ENCODE data around the gene RIPPLY1.
A peak's percentile ranks its signal among the peaks of the same experiment; 100 is the strongest.
"Not testable (repeated sequence)": the region's sequence is repeated elsewhere in the genome, so short reads cannot be mapped to it uniquely, and the experiment has no call there.

Gene RIPPLY1

DNA sequence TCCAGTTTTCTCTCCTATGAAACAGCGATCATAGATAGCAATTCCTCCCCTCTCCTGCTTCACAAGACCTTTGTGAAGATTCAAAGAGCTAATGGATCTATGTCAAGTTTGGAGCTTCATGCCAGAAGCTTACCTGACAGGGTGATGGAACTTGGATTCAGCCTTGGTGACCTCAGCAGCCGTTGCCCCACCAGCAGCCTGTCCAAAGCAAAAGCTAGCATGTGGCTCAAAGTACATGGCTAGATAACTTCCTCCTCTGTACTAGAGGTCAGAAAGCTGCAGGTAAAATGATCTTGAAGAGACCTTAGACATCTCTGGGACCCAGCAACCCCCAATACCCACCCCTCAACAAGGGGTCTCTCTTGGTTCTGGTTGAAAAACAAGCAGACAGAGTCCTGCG is 1.8 kb downstream of the RIPPLY1 start:
- Histone ChIP-seq H3K36me3 (replicated peaks) (no peaks in the 10 kb centered on the region), H3K9me3 (no peaks in the 10 kb centered on the region), H3K27me3 (ENCODE audit: low read depth) (no peaks in the 10 kb centered on the region), H3K4me1 (no peaks in the 10 kb centered on the region), H3K4me3 (no peak overlapping the region)
- no peak for DNase-seq (ENCODE audit: low spot score in 2 of 2)
- in situ Hi-C loops (cut with MboI; ENCODE audit: low sequenced_read_pairs) = no loop called here

GRCh38 chrX:106899841-106900240 is 3.3 kb downstream of the RIPPLY1 start:
- in situ Hi-C loops (cut with MboI; ENCODE audit: low sequenced_read_pairs) = no loop called here
- no peaks in the 10 kb centered on the region for H3K36me3 ChIP-seq (replicated peaks)
- no peak overlapping the region for H3K4me3 ChIP-seq
- no peaks in the 10 kb centered on the region for H3K9me3 ChIP-seq
- DNase-seq (ENCODE audit: low spot score in 2 of 2) = no peak
- no peaks in the 10 kb centered on the region for H3K27me3 ChIP-seq (ENCODE audit: low read depth)
- no peaks in the 10 kb centered on the region for H3K4me1 ChIP-seq

- no peak for DNase-seq (ENCODE audit: low spot score in 2 of 2)
- Histone ChIP-seq H3K4me1 (peaks cover 2% of the 10 kb centered on the region; the same call in 1 of the 2 replicates), H3K27me3 (ENCODE audit: low read depth) (no peaks in the 10 kb centered on the region), H3K36me3 (replicated peaks) (no peaks in the 10 kb centered on the region), H3K9me3 (no peaks in the 10 kb centered on the region), H3K4me3 (no peak overlapping the region)
- in situ Hi-C loops (cut with MboI; ENCODE audit: low sequenced_read_pairs) = no loop called here
These were observed 3.9 kb downstream of the RIPPLY1 start for GRCh38 chrX:106899276-106899675.

GRCh38 chrX:106898462-106898861 is 4.7 kb downstream of the RIPPLY1 start:
- no peaks in the 10 kb centered on the region for H3K9me3 ChIP-seq
- in situ Hi-C loops (cut with MboI; ENCODE audit: low sequenced_read_pairs) = no loop called here
- peak; percentile 33 for DNase-seq (ENCODE audit: low spot score in 2 of 2)
- H3K27me3 ChIP-seq (ENCODE audit: low read depth) = no peaks in the 10 kb centered on the region
- peaks cover 2% of the 10 kb centered on the region; the same call in 1 of the 2 replicates for H3K4me1 ChIP-seq
- H3K36me3 ChIP-seq (replicated peaks) = no peaks in the 10 kb centered on the region
- H3K4me3 ChIP-seq = no peak overlapping the region

DNA sequence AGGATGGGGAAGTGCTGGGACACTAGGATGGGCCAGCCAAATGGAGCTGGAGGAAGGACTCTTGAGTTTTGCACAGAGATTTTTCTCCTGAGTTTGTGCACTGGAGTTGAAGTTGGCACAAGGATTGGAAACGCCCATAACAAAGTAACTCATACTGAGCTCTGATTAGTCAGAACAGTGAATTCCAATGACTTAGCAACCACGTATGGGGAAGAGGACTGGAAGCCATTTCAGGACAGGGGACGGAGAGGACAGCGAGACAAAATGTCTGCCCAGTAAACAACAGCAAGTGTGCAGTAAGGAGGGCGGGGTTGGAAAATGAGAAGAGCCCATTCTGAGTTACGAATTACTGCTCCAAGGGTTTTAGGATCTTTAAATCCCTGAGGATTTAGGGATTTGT is 5.9 kb downstream of the RIPPLY1 start:
- Histone ChIP-seq H3K4me3 (no peak overlapping the region), H3K36me3 (replicated peaks) (no peaks in the 10 kb centered on the region), H3K27me3 (ENCODE audit: low read depth) (no peaks in the 10 kb centered on the region), H3K4me1 (peaks cover 2% of the 10 kb centered on the region; the same call in 1 of the 2 replicates), H3K9me3 (no peaks in the 10 kb centered on the region)
- no peak for DNase-seq (ENCODE audit: low spot score in 2 of 2)
- in situ Hi-C loops (cut with MboI; ENCODE audit: low sequenced_read_pairs) = no loop called here

GRCh38 chrX:106894978-106895452 is 8.1 kb downstream of the RIPPLY1 start:
- Histone ChIP-seq H3K4me1 (peaks cover 2% of the 10 kb centered on the region; the same call in 1 of the 2 replicates), H3K27me3 (ENCODE audit: low read depth) (0 out of 2 replicates have a peak, but pooled peaks cover 3% of the 10 kb centered on the region), H3K4me3 (no peak overlapping the region), H3K36me3 (replicated peaks) (no peaks in the 10 kb centered on the region), H3K9me3 (no peaks in the 10 kb centered on the region)
- DNase-seq (ENCODE audit: low spot score in 2 of 2) = no peak
- in situ Hi-C loops (cut with MboI; ENCODE audit: low sequenced_read_pairs) = no loop called here

GRCh38 chrX:106894392-106894909 is 8.7 kb downstream of the RIPPLY1 start:
- 0 out of 2 replicates have a peak, but pooled peaks cover 3% of the 10 kb centered on the region for H3K27me3 ChIP-seq (ENCODE audit: low read depth)

GRCh38 chrX:106891762-106892460 is 11.2 kb downstream of the RIPPLY1 start:
- in situ Hi-C loops (cut with MboI; ENCODE audit: low sequenced_read_pairs) = no loop called here
- H3K27me3 ChIP-seq (ENCODE audit: low read depth) = peaks cover 6% of the 10 kb centered on the region; the same call in 1 of the 2 replicates
- peaks cover 2% of the 10 kb centered on the region; the same call in 1 of the 2 replicates for H3K4me1 ChIP-seq
- no peaks in the 10 kb centered on the region for H3K36me3 ChIP-seq (replicated peaks)
- no peak for DNase-seq (ENCODE audit: low spot score in 2 of 2)
- no peaks in the 10 kb centered on the region for H3K9me3 ChIP-seq
- H3K4me3 ChIP-seq = no peak overlapping the region

More at GRCh38 chrX:106894392-106894909, 8.7 kb downstream of the RIPPLY1 start:
- Histone ChIP-seq H3K4me3 (no peak overlapping the region), H3K4me1 (peaks cover 2% of the 10 kb centered on the region; the same call in 1 of the 2 replicates), H3K36me3 (replicated peaks) (no peaks in the 10 kb centered on the region), H3K9me3 (no peaks in the 10 kb centered on the region)
- DNase-seq (ENCODE audit: low spot score in 2 of 2) = peak; percentile 69 to 85
- in situ Hi-C loops (cut with MboI; ENCODE audit: low sequenced_read_pairs) = no loop called here

DNA sequence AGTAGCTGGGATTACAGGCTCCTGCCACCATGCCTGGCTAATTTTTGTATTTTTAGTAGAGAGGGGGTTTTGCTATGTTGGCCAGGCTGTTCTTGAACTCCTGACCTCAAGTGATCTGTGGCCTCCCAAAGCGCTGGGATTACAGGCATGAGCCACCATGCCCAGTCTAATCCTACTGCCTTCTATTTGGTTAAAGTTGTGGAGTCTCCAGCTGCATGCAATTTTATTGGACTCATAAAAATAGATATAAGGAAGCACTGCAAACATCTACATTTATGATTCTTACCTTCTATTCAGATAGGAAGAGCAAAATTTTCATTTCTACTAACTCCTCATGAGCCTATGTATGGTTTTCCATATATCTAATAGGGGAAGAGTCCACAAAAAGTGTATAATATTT is 13.7 kb downstream of the RIPPLY1 start:
- no peak overlapping the region for H3K4me3 ChIP-seq
- peaks cover 6% of the 10 kb centered on the region; the same call in 1 of the 2 replicates for H3K27me3 ChIP-seq (ENCODE audit: low read depth)
- no peak for DNase-seq (ENCODE audit: low spot score in 2 of 2)
- no peaks in the 10 kb centered on the region for H3K36me3 ChIP-seq (replicated peaks)
- H3K4me1 ChIP-seq = peaks cover under 1% of the 10 kb centered on the region; the same call in 1 of the 2 replicates
- in situ Hi-C loops (cut with MboI; ENCODE audit: low sequenced_read_pairs) = no loop called here
- no peaks in the 10 kb centered on the region for H3K9me3 ChIP-seq

- in situ Hi-C loops (cut with MboI; ENCODE audit: low sequenced_read_pairs) = no loop called here
- peaks cover 3% of the 10 kb centered on the region for H3K4me1 ChIP-seq
- H3K9me3 ChIP-seq = no peaks in the 10 kb centered on the region
- H3K36me3 ChIP-seq (replicated peaks) = no peaks in the 10 kb centered on the region
- no peaks in the 10 kb centered on the region for H3K27me3 ChIP-seq (ENCODE audit: low read depth)
- H3K4me3 ChIP-seq = no peak overlapping the region
- DNase-seq (ENCODE audit: low spot score in 2 of 2) = no peak
These were observed 28.0 kb downstream of the RIPPLY1 start for GRCh38 chrX:106875151-106875550.

GRCh38 chrX:106874075-106874474 is 29.1 kb downstream of the RIPPLY1 start:
- no peak overlapping the region for H3K4me3 ChIP-seq
- no peaks in the 10 kb centered on the region for H3K9me3 ChIP-seq
- H3K4me1 ChIP-seq = peaks cover 3% of the 10 kb centered on the region
- DNase-seq (ENCODE audit: low spot score in 2 of 2) = peak; percentile 16 to 67
- H3K36me3 ChIP-seq (replicated peaks) = no peaks in the 10 kb centered on the region
- no peaks in the 10 kb centered on the region for H3K27me3 ChIP-seq (ENCODE audit: low read depth)
- in situ Hi-C loops (cut with MboI; ENCODE audit: low sequenced_read_pairs) = no loop called here

DNA sequence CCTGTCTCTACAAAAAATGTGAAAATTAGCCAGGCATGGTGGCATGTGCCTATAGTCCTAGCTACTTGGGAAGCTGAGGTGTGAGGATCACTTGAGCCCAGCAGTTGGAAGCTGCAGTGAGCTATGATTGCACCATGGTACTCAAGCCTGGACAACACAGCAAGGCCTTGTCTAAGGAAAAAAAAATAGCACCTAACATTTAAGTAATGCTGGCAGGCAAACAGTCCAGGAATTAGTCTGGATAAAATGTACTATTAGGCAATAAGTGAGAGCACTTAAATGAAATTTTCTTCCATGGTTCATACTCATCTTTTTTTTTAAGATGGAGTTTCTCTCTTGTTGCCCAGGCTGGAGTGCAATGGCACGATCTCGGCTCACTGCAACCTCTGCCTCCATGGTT is 30.3 kb downstream of the RIPPLY1 start:
- H3K4me3 ChIP-seq; H3K9me3 ChIP-seq; DNase-seq (ENCODE audit: low spot score in 2 of 2); H3K36me3 ChIP-seq (replicated peaks); in situ Hi-C loops (cut with MboI; ENCODE audit: low sequenced_read_pairs); H3K27me3 ChIP-seq (ENCODE audit: low read depth); H3K4me1 ChIP-seq: not testable (repeated sequence)

GRCh38 chrX:106863697-106864096 is 39.4 kb downstream of the RIPPLY1 start:
- no peaks in the 10 kb centered on the region for H3K36me3 ChIP-seq (replicated peaks)
- H3K9me3 ChIP-seq = no peaks in the 10 kb centered on the region
- H3K4me1 ChIP-seq = no peaks in the 10 kb centered on the region
- no peaks in the 10 kb centered on the region for H3K27me3 ChIP-seq (ENCODE audit: low read depth)
- no peak for DNase-seq (ENCODE audit: low spot score in 2 of 2)
- in situ Hi-C loops (cut with MboI; ENCODE audit: low sequenced_read_pairs) = no loop called here
- no peak overlapping the region for H3K4me3 ChIP-seq

- Histone ChIP-seq H3K36me3 (replicated peaks) (no peaks in the 10 kb centered on the region), H3K4me1 (no peaks in the 10 kb centered on the region), H3K9me3 (no peaks in the 10 kb centered on the region), H3K27me3 (ENCODE audit: low read depth) (no peaks in the 10 kb centered on the region), H3K4me3 (no peak overlapping the region)
- in situ Hi-C loops (cut with MboI; ENCODE audit: low sequenced_read_pairs) = no loop called here
- peak; percentile 4 to 68 for DNase-seq (ENCODE audit: low spot score in 2 of 2)
These were observed 40.0 kb downstream of the RIPPLY1 start for GRCh38 chrX:106862972-106863688.
